Neural progenitor cell (in vitro differentiated cells): Measurements from ENCODE around the gene NBAS. TPM values are rescaled to one million over a fixed set of nuclear protein-coding genes. Genes with fewer than 3 reads are reported as not detected.

Source experiments
- DNase-seq: peaks from one replicate; pipeline ENCODE4 v3.0.0-alpha.2; 2016; ENCODE audit warnings: low spot score
- H2AFZ ChIP-seq: fragments of 200-600 bp; sonication (generic); replicated peaks from 2 replicates; pipeline ENCODE4 v1.6.1; 2016; ENCODE audit warnings: antibody characterized with exemption
- H3F3A ChIP-seq: fragments of 200-600 bp; sonication (generic); 2 replicates; pipeline ENCODE4 v1.6.1; 2016; ENCODE audit warnings: antibody characterized with exemption, low read depth
- H3K27ac ChIP-seq: fragments of 200-600 bp; sonication (generic); 2 replicates; pipeline ENCODE4 v1.5.1; 2016; ENCODE audit warnings: mild to moderate bottlenecking
- H3K27me3 ChIP-seq: fragments of 200-600 bp; sonication (generic); 2 replicates; pipeline ENCODE4 v1.6.1; 2016; ENCODE audit warnings: mild to moderate bottlenecking, moderate library complexity
- H3K36me3 ChIP-seq: fragments of 200-600 bp; sonication (generic); 2 replicates; pipeline ENCODE4 v1.5.1; 2016
- H3K4me1 ChIP-seq: fragments of 200-600 bp; sonication (generic); 2 replicates; pipeline ENCODE4 v1.6.1; 2016; ENCODE audit warnings: mixed run types
- H3K4me2 ChIP-seq: fragments of 200-600 bp; sonication (generic); 2 replicates; pipeline ENCODE4 v1.6.1; 2016
- H3K4me3 ChIP-seq: fragments of 200-600 bp; sonication (generic); 2 replicates; pipeline ENCODE4 v1.5.1; 2016
- H3K79me2 ChIP-seq: fragments of 200-600 bp; sonication (generic); 2 replicates; pipeline ENCODE4 v1.6.1; 2016; ENCODE audit warnings: low read depth
- H3K9ac ChIP-seq: fragments of 200-600 bp; sonication (generic); 2 replicates; pipeline ENCODE4 v1.6.1; 2016
- H3K9me3 ChIP-seq: fragments of 200-600 bp; sonication (generic); 2 replicates; pipeline ENCODE4 v1.5.1; 2016; ENCODE audit warnings: low read depth
- H4K20me1 ChIP-seq: fragments of 200-600 bp; sonication (generic); 2 replicates; pipeline ENCODE4 v1.6.1; 2016; ENCODE audit warnings: low read depth
- H3K27ac Mint-ChIP-seq: 3 replicates; pipeline ENCODE4 v1.8.0; 2021; ENCODE audit warnings: mixed read lengths
- H3K27me3 Mint-ChIP-seq: 2 replicates; pipeline ENCODE4 v1.8.0; 2022; ENCODE audit warnings: low read depth, mild to moderate bottlenecking, inconsistent platforms, moderate library complexity, mixed read lengths; ENCODE audit not compliant: insufficient read depth
- H3K36me3 Mint-ChIP-seq: 3 replicates; pipeline ENCODE4 v1.8.0; 2021; ENCODE audit warnings: mixed read lengths
- H3K4me1 Mint-ChIP-seq: 3 replicates; pipeline ENCODE4 v1.8.0; 2021; ENCODE audit warnings: mixed read lengths
- H3K4me3 Mint-ChIP-seq: 3 replicates; pipeline ENCODE4 v1.8.0; 2021; ENCODE audit warnings: mild to moderate bottlenecking, moderate library complexity, mixed read lengths
- H3K9me3 Mint-ChIP-seq: 3 replicates; pipeline ENCODE4 v1.8.0; 2020; ENCODE audit warnings: mixed read lengths
- EZH2 ChIP-seq: fragments of 200-600 bp; sonication (generic); IDR thresholded peaks from 2 replicates; pipeline ENCODE4 v1.6.1; 2017; ENCODE audit warnings: antibody characterized with exemption, mild to moderate bottlenecking, moderate library complexity
- EZH2phosphoT487 ChIP-seq: fragments of 200-600 bp; sonication (generic); IDR thresholded peaks from 2 replicates; pipeline ENCODE4 v1.6.1; 2017; ENCODE audit warnings: antibody characterized with exemption
- total RNA-seq: library from RNA; depleted of rRNA; stranded (reverse); fragments of >200 nt; gene quantifications from 2 replicates; pipeline ENCODE4 v1.2.3, GENCODE V29; 2015; ENCODE audit warnings: low replicate concordance
- TF ChIP-seq, protein P1 (sequence below): fragments of 200-600 bp; sonication (generic); IDR thresholded peaks from 2 replicates; pipeline ENCODE4 v1.5.1; 2017; ENCODE audit warnings: antibody characterized with exemption, mild to moderate bottlenecking

NBAS gene
- total RNA-seq, 1 donor from 2014 or later: 58.0 TPM

DNA sequence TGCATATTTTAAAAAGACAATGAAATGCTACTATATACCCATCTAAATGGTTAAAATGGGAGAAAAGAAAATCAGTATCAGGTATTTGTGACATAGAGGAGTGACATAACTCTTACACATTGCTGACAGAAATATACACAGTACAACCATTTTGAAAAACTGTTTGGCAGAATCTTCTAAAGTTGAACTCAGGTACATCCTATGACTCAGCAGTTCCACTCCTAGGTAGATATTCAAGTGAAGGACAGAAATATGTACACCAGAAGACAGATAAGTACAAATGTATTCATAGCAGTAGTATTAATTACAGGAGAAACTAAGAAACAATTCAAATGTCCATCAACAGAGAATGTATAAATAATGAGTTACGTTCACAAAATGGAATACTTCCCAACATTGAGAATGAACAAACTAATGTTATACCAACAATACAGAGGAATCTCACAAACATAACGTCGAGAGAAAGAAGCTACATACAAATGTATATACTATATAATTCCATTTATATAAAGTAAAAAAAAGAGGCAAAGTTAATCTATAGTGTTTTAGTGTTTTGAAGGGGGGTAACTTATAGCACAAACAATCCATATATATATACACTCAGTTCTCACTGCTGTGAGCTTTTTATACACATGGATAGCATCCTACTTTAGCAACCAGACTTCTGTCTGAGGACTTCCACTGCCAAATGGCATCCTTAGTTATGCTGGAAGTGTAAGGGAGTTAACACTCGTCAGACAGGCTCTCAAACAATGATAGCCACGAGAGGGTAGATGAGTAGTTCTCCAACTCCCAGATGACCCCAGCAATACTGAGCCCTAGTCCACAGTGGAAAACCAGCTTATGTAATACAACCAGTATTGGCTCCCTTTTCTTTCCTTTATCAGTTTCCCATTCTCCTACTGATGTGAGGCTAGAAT lies 172.5 kb downstream of the NBAS start:
- no peak overlapping the region for H3K27ac Mint-ChIP-seq
- H3K9me3 ChIP-seq: no peaks in the 10 kb centered on the region
- no peak overlapping the region for H3K9ac ChIP-seq
- no peaks in the 10 kb centered on the region for H3K27me3 Mint-ChIP-seq
- H3K4me2 ChIP-seq: no peak overlapping the region
- H3K4me3 Mint-ChIP-seq: no peak overlapping the region
- no peaks in the 10 kb centered on the region for H3F3A ChIP-seq
- no peak overlapping the region for H3K4me3 ChIP-seq
- no peak for DNase-seq
- no peaks in the 10 kb centered on the region for H3K27me3 ChIP-seq
- no peaks in the 10 kb centered on the region for H3K79me2 ChIP-seq
- H4K20me1 ChIP-seq: no peaks in the 10 kb centered on the region
- TF ChIP-seq EZH2 (no peak), EZH2phosphoT487 (no peak)
- TF ChIP-seq, protein P1, sequence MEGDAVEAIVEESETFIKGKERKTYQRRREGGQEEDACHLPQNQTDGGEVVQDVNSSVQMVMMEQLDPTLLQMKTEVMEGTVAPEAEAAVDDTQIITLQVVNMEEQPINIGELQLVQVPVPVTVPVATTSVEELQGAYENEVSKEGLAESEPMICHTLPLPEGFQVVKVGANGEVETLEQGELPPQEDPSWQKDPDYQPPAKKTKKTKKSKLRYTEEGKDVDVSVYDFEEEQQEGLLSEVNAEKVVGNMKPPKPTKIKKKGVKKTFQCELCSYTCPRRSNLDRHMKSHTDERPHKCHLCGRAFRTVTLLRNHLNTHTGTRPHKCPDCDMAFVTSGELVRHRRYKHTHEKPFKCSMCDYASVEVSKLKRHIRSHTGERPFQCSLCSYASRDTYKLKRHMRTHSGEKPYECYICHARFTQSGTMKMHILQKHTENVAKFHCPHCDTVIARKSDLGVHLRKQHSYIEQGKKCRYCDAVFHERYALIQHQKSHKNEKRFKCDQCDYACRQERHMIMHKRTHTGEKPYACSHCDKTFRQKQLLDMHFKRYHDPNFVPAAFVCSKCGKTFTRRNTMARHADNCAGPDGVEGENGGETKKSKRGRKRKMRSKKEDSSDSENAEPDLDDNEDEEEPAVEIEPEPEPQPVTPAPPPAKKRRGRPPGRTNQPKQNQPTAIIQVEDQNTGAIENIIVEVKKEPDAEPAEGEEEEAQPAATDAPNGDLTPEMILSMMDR: no peak
- peaks cover 3% of the 10 kb centered on the region for H3K36me3 ChIP-seq
- H3K27ac ChIP-seq: no peak overlapping the region
- no peak overlapping the region for H2AFZ ChIP-seq
- peaks cover 3% of the 10 kb centered on the region for H3K9me3 Mint-ChIP-seq
- H3K4me1 Mint-ChIP-seq: no peaks in the 10 kb centered on the region
- H3K36me3 Mint-ChIP-seq: peaks cover 12% of the 10 kb centered on the region
- no peaks in the 10 kb centered on the region for H3K4me1 ChIP-seq

GRCh38 chr2:15385184-15385583 lies 175.9 kb downstream of the NBAS start:
- no peak overlapping the region for H3K4me3 ChIP-seq
- no peaks in the 10 kb centered on the region for H3K4me1 Mint-ChIP-seq
- no peaks in the 10 kb centered on the region for H3K79me2 ChIP-seq
- H3K4me3 Mint-ChIP-seq: no peak overlapping the region
- no peak overlapping the region for H3K27ac ChIP-seq
- H3F3A ChIP-seq: no peaks in the 10 kb centered on the region
- no peaks in the 10 kb centered on the region for H3K4me1 ChIP-seq
- H3K27me3 ChIP-seq: no peaks in the 10 kb centered on the region
- H2AFZ ChIP-seq: no peak overlapping the region
- no peak overlapping the region for H3K9ac ChIP-seq
- peaks cover 11% of the 10 kb centered on the region for H3K36me3 Mint-ChIP-seq
- no peaks in the 10 kb centered on the region for H4K20me1 ChIP-seq
- H3K9me3 Mint-ChIP-seq: no peaks in the 10 kb centered on the region
- H3K27ac Mint-ChIP-seq: no peak overlapping the region
- H3K9me3 ChIP-seq: no peaks in the 10 kb centered on the region
- H3K36me3 ChIP-seq: no peaks in the 10 kb centered on the region
- no peak overlapping the region for H3K4me2 ChIP-seq
- DNase-seq: no peak
- TF ChIP-seq, protein P1: no peak
- TF ChIP-seq EZH2phosphoT487 (no peak), EZH2 (no peak)
- no peaks in the 10 kb centered on the region for H3K27me3 Mint-ChIP-seq

- no peaks in the 10 kb centered on the region for H3K27me3 ChIP-seq
- H4K20me1 ChIP-seq: no peaks in the 10 kb centered on the region
- H3K4me1 Mint-ChIP-seq: no peaks in the 10 kb centered on the region
- no peak overlapping the region for H3K27ac Mint-ChIP-seq
- H3K27ac ChIP-seq: no peak overlapping the region
- H3K9me3 ChIP-seq: no peaks in the 10 kb centered on the region
- H3K9me3 Mint-ChIP-seq: no peaks in the 10 kb centered on the region
- no peak overlapping the region for H2AFZ ChIP-seq
- H3K36me3 Mint-ChIP-seq: peaks cover 8% of the 10 kb centered on the region
- no peak for TF ChIP-seq EZH2
- TF ChIP-seq, protein P1: no peak
- TF ChIP-seq EZH2phosphoT487: no peak
- no peaks in the 10 kb centered on the region for H3K4me1 ChIP-seq
- H3K27me3 Mint-ChIP-seq: no peaks in the 10 kb centered on the region
- H3K4me3 Mint-ChIP-seq: no peak overlapping the region
- H3K4me3 ChIP-seq: no peak overlapping the region
- no peak for DNase-seq
- no peaks in the 10 kb centered on the region for H3K36me3 ChIP-seq
- H3K4me2 ChIP-seq: no peak overlapping the region
- H3K9ac ChIP-seq: no peak overlapping the region
- H3F3A ChIP-seq: no peaks in the 10 kb centered on the region
- H3K79me2 ChIP-seq: no peaks in the 10 kb centered on the region
These were observed 177.3 kb downstream of the NBAS start for GRCh38 chr2:15383695-15384350.
